GM18520 (cell line): ENCODE results near the gene ELAVL3.

Experiments used
- ATAC-seq: cut with Tn5 transposase; IDR thresholded peaks from one replicate; pipeline ENCODE4 v1.9.1; 2021; ENCODE audit not compliant: unreplicated experiment

ELAVL3 gene

DNA sequence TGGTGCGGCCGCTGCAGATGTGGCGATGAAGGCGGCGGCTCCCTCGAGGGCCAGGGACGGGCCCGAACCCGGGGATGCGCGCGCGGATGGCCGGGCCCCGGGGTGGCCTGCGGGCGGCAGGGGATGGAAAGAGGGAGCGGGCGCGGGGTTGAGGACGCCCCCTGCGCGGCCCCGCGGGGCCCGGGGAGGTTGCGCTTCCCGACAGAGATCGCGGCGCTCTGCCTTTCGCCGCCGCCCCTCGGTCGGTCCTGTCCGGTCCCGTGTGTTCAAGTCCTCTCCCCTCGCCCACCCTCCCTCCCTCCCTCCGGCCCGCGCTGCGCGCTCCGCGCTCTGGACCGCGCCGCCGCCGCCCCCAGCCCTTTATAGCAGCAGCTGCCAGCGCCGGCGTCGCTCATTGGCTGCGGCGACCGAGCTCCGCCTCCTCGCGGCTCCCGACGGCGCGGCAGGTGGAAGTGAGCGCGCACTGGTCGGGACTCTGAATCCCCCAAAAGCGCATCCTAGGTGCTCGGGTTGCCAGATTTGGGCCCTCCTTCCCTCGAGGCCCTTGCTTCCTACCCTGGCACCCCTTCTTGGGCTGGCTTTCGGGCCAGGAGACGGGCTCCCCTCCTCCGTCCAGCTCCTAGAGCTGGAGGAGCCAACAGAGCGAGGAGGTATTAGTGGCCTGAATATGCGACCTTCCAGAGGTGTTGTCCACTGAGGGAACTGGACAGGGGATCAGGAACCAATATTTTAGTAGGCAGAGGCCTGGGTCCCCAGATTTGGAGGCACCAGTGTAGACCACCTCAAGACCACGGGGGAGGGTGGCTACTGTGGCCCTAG lies at the start of gene ELAVL3:
Gene ELAVL3 (minus strand): TSS at position 332 of the 819 bp plus-strand sequence. CDS start 438 bp downstream, outside the sequence.
- no peak for ATAC-seq

DNA sequence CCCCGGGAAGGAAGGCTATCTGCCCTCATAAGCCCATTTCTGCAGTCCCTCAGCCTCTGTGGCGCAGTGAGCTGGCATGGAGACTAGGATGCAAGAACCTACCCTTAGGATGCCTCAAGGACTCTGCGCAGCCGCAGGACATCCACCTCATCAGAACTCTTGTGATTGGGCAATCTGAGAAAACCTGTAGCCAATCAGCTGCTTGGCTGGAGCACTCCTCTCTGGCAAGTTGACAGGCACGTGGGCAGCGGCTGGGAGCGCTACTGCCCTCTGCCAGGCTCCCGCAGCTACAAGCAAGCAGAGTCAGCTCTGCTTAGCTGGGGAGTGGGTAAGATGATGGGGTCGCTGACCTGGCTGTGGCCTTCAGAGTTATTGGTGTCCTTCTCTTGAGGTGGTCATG lies 49.6 kb upstream of the ELAVL3 start:
- ATAC-seq: no peak

DNA sequence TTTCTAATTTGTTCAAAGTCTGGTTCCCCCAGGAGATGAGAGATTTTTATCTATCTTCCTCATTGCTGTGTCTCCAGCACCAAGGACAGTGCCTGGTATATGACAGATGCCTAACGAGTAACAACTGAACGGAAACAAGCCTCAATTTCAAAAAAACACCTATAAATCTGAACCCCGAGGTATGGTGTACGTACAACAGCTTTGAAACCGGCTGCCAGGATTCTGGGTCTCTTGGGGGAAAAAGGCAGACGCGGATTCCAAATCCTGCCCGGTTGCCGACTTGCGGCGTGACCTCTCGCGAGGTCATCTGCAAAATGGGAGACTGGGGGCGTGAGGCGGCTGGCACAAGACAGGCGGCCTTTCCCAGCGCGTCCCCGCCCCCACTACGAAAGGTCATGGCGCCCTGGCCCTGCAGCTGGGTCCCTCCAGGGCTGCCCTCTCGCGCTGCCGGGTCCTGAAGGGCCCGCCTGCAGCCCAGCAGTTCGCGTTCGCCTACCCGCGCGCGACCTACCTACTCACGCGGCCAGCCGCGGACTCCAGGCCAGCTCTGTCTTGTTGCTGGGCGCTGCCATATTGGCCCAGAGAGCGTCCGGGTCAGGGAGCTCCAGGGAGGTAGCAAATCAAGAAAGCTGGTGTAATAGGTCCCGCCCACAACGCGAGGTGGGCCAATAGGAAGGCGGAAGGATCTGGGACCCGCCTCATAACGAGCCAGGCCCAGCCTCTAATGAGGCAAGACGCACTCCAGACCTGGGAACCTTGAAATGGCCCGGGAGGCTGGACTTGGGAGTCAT lies 47.9 kb upstream of the ELAVL3 start, which contains the start of gene ECSIT:
Gene ECSIT (minus strand): TSS at position 584 of the 791 bp plus-strand sequence. CDS start 9,964 bp downstream, outside the sequence.
- peak; percentile 98 for ATAC-seq

DNA sequence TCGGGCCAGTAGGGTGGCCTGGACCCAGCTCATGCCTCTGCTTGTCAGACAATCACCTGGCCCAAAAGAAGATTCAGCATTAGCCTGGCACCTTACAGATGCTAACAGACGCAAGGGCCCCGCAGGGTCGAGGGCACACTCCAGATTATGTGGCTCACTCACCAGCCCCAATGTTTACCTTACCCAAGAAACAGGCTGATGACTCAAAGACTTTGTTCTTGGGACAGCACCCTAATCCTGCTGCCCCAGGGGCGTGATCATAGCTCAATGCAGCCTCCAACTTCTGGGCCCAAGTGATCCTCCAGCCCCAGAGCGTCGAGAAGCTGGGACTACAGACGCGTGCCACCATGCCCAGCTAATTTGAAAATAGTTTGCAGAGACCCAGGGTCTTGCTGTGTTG lies 38.3 kb upstream of the ELAVL3 start:
- no peak for ATAC-seq

DNA sequence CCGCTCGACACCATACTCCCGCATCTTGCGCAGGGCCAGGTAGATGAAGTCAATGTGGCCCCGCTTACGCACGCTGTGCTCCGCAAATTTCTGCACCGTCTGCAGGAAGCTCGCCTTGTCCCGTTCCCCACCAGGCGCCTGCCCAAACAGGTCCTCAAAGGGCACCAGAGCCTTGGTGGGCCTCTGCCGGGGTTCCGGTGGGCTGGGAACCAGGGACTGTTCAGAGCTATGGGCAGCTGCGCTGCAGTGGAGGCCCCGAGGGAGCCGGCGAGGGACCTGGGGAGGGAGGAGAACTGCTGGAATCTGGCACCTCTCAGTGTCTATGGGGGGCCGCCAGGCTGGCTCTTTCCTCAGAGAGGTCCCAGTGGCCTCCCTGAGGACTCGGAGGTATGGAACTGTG lies 33.1 kb upstream of the ELAVL3 start:
- ATAC-seq: no peak

DNA sequence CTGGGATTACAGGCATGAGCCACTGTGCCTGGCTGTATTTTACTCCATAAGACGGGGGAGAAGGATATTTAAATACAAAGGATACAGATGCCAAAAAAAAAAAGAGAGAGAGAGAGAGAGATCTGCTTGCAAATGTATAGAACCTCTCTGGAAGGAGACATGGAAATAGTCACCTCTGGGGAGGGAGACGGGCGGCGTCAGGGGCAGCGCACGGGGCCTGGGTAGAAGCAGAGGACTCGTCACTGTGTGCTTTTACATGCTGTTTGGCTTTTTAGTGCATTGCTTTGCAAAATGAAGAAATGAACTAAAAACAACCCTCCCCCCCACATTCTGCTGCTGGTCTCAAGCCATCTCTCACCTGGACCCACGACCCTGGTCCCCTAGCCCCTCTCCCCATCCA lies 29.6 kb upstream of the ELAVL3 start:
- no peak for ATAC-seq

DNA sequence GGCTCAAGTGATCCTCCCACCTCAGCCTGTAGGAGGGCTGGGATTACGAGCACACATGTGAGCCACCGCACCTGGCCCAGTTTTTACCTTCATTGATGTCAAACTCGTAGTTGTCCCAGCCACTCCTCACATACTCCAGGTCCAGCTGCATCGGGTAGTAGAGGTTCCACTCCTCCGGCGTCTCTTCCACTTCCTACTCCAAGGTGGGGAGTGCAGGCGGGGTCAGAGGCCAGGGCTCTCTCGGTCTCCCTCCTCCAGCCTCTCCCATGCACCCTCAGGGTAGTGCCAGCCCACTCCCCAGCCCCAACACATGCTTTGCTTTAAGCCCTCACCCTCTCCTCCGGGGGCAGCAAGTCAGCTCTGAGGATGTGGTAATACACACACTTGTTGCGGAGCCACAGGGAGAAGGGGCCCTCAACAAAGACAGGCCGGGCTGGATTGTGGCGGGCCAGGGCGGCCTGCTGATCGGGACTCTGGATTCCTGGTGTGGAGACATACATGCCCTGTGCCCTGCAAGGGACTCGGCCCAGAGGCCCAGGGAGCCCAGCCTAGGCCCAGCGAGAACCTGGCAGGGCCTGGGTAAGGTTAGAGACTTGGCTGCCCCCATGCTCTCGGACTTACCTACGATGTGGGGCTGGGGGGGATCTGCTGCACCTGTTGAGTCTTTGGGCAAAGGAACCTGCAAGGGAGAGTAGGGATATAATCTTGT lies 26.7 kb upstream of the ELAVL3 start:
- no peak for ATAC-seq

DNA sequence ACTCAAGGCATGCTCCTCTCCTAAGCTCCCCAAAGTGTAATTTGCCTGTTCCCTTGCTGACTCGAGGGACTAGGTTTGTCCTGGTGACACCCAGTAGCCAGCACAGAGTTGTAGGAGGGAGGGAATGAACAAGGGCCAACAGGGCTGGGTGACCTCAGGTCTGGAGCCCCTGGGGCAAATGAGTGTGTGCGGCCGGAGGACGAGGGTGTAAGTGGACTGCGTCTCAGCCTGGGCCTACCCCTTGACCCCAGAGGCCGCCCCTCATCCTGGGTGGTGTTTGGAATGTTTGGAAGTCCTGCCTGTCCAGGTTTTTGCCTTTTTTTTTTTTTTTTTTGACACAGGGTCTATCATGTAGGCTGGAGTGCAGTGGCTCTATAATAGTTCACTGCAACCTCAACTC lies 26.1 kb upstream of the ELAVL3 start:
- no peak for ATAC-seq

DNA sequence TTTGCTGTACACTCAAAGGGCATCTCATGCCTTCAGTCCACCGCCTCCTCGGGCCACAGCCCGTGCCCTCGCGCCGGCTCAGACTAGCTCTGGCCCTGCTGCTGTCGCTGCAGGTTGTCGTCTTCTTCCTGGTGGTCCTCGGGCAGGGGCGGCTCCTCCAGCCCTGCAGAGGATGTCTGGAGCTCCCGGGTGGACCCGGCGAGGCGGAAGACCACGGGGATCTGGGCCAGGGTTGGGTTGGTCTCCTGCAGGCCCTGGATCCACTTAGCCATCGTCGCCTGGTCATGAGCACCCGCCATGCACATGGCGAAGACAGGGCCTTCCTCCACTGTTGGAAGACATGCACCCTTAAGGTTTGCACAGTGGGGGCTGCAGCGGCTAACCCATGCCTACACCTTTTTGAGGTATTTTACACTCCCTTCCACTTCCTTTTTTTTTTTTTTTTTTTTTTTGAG lies 25.3 kb upstream of the ELAVL3 start:
- ATAC-seq: peak; percentile 4

DNA sequence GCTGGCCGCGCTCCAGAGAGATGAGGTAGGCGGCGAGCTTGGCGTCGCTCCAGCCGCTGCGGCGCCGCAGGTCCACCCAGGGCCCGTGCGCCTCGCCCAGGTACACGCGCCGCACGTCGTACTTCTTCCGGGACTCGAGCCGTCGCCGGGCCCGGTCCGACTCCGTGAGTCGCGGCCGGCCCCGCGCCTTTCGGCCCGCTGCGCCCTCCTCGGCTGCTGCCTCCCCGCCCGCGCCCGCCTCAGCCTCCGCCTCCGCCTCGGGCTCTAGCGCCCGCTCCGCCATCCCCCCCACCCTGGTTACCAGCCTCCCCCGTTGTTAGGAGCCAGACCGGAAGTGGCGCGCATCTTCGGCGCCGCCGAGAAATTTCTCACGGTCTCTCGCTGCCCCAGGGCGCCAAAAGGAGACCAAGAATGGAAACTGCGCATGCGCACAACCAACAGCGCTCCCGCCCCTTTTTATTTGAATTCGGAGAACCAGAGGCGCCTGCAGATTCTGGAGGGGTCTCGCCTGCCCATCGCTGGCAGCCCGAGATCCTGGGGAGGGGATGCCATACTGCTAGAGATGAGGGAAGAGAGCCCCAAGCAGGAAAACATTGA lies 24.8 kb upstream of the ELAVL3 start, which contains the start of gene ZNF653:
Gene ZNF653 (minus strand): TSS at position 336 of the 597 bp plus-strand sequence. CDS start 53 bp downstream, at position 283.
- peak; percentile 35 for ATAC-seq

DNA sequence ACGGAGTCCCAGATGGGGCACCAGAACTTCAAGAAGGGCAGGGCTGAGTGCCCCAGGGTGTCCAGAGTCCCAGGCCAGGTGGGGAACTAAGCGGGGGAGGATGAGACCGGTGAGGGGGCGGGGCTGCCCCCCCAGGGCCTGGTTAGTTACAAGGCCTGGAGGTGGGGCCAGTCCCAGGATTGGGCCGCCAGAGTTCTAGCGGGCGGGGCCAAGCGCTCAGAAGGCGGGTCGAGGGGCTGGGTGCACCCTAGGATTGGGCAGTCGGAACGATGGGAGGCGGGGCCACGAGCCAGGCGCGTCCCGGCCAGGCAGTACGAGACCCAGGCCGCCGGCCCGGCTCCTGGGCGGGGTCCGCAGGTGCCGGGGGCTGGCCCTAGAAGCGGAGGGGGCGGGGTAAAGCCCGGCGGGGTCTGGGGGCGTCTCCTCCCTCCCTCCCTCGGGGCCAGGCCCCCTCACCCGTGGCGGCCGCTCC lies 24.2 kb upstream of the ELAVL3 start:
- peak; percentile 88 for ATAC-seq

DNA sequence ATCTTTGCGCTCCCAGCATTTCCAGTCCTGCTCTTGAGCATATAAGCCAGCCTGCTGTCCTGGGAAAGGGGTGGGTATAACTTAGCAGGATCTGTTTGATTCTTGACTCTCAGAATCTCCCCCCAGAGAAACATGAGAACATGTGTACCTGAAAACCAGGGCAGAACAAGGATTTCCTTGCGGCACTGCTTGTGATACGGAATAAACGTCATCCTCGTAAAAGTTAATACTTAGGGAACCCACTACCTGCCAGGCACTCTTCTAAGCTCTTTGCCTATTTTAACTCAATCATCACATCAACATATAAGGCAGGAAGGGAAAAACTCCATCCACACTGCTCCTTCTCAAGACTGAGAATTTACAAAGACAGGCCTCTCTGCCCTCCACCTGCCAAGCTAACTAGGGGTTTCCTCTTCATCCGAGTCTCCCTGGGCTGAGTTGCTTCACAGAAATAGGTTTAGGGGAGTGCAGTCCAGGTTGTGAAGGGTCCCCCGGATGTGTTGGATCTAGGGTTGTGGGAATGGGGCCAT lies 23.7 kb upstream of the ELAVL3 start:
- no peak for ATAC-seq

DNA sequence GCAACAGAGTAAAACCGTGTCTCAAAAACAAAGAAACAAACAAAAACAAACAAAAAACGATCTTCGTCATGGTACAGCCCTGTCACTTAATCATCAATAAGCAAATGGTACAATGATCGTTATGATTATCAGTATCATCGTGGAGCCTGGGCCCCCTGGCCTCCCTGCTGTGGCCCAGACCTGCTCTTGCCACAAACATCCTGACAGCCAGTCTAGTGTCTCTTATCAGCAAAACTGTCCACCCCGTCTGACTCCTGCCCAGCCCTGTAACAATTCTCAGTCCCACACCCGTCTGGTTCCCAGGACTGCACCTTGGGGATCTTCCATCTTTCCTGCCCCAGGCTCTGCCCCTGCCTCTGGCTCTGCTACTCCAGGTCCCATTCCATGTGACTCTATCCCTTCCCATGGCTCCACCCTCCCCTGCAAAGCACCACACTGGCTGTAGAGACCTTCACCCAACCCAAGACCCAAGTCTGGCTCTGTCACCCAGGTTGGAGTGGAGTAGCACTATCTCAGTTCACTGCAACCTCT lies 19.1 kb upstream of the ELAVL3 start:
- ATAC-seq: no peak

DNA sequence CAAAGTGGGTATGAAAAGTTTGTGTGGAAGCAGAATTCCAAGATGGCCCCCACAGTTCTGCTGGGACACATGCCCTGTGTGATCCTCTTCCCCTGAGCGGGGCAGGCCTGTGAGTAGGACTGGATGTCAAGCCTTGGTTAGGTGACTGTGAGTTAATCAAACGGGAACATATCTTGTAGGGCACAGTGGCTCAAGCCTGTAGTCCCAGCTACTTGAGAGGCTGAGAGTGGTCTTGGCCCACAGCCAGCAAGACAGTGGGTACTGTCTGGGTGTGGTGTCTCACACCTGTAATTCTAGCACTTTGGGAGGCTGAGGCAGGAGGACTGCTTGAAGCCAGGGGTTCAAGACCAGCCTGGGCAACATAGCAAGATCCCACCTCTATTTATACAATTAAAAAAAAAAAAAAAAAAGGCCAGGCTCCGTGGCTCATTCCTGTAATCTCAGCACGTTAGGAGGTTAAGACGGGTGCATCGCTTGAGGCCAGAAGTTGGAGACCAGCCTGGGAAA lies 18.4 kb upstream of the ELAVL3 start:
- no peak for ATAC-seq

DNA sequence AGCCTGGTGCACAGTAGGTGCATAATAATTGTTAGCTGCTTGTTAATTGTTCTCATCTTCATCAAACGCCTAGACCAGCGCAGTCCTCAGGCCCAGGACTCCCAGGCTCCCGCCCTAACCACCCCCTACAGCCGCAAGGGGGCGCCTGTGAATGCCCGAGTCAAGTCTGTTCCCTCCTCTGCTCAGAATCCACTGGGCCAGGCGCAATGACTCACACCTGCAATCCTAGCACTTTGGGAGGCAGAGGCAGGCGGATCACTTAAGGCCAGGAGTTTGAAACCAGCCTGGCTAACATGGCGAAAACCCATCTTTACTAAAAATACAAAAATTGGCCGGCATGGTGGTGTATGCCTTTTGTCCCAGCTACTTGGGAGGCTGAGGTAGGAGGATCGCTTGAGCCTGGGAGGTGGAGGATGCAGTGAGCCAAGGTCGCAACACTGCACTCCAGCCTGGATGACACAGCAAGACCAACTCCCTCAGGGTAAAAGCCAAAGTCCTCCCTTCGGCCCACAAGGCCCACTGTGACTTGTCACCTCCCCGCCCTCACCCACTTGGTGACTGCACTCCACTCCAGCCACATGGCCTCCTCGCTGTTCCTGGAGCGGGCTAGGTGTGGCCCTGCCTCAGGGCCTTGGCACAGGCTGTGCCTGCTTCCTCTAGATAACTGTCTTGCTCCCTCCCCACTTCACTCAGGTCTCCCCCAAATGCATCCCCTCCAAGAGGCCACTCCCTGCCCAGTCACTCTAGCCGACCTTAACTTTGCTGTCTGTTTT lies 15.7 kb upstream of the ELAVL3 start:
- ATAC-seq: no peak

DNA sequence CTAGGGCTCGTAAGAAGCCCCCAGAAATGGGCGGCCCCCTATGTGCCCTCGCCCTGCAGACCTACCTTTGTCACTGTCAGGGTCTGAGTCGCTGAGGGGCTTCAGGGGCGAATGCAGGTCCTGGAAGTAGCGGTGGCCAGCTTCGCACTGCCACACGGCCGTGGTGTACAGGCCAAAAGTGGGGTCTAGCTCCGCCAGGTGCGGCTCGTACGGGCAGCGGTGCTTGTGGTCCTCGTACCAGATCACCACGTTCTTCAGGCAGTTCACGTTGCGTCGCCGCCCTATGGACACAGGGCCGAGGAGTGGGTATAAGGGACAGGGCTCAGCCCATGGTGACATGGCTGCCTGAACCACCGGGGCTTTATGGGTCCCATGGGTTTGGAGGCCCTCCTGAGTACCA lies 15.0 kb upstream of the ELAVL3 start:
- no peak for ATAC-seq

DNA sequence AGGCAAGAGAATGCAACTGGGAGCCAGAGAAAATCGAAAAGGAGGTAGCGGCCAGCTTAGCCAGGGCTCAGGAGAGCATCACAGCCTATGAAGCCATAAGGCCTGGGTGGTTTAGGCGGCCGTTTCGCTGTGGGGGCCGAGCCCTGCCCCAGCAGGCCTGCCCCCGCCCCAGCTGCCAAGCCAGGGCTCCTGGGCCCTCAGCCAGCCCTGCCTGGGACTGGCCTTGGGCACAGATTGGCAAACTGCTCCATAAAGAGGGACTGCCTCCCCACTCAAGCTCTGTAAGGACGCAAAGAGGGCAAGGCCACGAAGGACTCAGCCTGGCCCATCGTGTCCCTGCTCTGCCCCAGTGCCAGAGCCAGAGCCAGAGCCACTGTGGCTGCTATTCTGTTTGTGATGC lies 14.6 kb upstream of the ELAVL3 start:
- ATAC-seq: no peak

DNA sequence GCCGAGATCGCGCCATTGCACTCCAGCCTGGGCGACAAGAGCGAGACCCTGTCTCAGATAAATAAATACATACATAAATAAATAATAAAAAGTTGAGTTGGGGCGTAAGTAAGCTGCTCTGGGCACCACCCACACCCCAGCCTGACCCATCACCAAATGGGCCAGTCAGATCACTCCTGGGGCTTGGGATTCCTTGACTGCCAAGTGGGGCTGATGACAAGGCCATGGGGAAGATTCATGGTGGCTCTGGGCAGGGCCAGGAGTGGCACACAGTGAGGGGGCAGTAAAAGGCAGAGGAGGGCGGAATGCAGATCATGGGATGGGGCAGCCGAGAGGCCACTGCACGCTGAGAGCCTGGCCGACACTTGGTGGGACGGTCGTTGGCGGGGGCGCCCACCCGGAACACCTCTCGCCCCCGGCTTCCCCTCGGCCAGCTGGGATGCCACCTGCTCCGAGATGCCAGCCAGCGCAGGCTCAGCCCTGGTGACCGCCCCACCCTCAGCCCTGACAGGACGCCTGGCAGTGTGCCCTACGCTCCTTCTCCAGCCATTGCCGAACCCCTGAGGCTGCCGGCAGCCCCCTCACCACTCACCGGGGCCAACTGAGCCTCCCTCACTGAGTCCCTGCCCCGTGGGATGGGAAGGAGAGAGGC lies 13.9 kb upstream of the ELAVL3 start:
- no peak for ATAC-seq

DNA sequence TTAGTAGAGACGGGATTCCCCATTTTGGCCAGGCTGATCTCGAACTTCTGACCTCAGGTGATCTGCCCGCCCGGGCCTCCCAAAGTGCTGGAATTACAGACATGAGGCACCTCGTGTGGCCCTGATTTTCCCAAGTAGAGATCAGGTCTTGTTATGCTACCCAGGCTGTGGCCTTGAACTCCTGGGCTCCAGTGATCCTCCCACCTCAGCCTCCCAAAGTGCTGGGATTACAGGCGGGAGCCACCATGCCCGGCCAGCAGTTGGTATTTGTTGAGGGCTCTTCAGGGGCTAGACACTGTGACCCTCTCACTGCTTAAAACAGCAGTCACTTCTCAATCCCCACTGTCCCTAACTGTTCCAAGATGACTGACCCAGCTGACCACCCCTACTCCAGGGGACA lies 8.5 kb upstream of the ELAVL3 start:
- no peak for ATAC-seq
